ENCODE measurements around the gene PRKCH. TPM values are rescaled to one million over a fixed set of nuclear protein-coding genes. Genes with fewer than 3 reads are reported as not detected.

PRKCH gene
- total RNA-seq, 4 donors from 2014 or later, result 49.5 to 147 (median 59.2) TPM

DNA sequence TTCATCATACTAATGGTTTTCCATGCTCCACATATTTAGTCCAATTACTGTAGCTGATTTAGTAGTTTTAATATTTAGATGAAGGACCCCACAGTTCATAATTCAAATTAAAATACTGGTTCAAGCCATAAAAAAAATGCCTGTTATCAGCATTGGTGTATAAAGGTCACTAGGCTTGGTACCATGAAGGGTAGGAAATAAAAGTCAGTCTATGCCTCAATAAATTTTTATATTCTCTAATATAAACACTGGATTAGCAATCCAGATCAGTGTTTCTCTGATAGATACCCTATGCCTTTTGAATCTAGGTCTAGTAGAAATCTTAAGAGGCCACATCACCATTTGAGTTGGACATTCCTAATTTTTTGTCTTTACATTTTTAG lies 210.7 kb downstream of the PRKCH start:
- peaks cover 36% of the 10 kb centered on the region for H3K4me1 ChIP-seq
- H3K36me3 ChIP-seq, result peaks cover 3% of the 10 kb centered on the region
- H3K27ac ChIP-seq, result no peak overlapping the region
- no peaks in the 10 kb centered on the region for H3K9me3 ChIP-seq
- H3K27me3 ChIP-seq, result no peaks in the 10 kb centered on the region
- DNase-seq (ENCODE audit: low spot score in 2 of 2), result no peak
- TF ChIP-seq, protein P1, sequence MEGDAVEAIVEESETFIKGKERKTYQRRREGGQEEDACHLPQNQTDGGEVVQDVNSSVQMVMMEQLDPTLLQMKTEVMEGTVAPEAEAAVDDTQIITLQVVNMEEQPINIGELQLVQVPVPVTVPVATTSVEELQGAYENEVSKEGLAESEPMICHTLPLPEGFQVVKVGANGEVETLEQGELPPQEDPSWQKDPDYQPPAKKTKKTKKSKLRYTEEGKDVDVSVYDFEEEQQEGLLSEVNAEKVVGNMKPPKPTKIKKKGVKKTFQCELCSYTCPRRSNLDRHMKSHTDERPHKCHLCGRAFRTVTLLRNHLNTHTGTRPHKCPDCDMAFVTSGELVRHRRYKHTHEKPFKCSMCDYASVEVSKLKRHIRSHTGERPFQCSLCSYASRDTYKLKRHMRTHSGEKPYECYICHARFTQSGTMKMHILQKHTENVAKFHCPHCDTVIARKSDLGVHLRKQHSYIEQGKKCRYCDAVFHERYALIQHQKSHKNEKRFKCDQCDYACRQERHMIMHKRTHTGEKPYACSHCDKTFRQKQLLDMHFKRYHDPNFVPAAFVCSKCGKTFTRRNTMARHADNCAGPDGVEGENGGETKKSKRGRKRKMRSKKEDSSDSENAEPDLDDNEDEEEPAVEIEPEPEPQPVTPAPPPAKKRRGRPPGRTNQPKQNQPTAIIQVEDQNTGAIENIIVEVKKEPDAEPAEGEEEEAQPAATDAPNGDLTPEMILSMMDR (IDR thresholded peaks at IDR 0.05), result no peak
- TF ChIP-seq EP300 (IDR thresholded peaks at IDR 0.05), result no peak
- TF ChIP-seq POLR2AphosphoS5 (IDR thresholded peaks at IDR 0.05), result no peak
- TF ChIP-seq POLR2A (IDR thresholded peaks at IDR 0.05), result no peak
- H3K4me3 ChIP-seq, result no peak overlapping the region

DNA sequence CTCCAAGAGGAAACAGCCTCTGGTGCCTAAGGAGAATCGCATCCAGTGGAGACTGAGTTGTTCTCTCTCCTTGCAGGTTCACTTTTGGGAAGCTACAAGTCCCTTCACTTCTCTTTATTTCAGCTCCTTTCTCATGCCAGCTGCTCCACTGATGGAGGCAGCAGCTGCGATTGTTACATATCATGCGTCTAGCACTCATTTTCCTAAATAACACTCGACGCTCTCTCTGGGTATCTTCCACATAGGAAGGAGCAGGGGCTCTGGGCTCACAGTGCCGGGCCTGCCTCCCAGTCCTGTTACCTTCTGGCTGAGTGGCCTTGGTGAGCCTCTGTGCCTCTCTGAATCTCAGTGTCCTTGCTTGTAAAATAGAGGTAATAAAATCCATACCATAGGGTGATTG lies 211.4 kb downstream of the PRKCH start:
- H3K27me3 ChIP-seq, result no peaks in the 10 kb centered on the region
- H3K4me3 ChIP-seq, result no peak overlapping the region
- H3K27ac ChIP-seq, result no peak overlapping the region
- 97% methylated on average over 6 of the region's 6 CpGs for WGBS
- peaks cover 35% of the 10 kb centered on the region for H3K4me1 ChIP-seq
- TF ChIP-seq POLR2A (IDR thresholded peaks at IDR 0.05), result no peak
- no peak for TF ChIP-seq EP300 (IDR thresholded peaks at IDR 0.05)
- TF ChIP-seq POLR2AphosphoS5 (IDR thresholded peaks at IDR 0.05), result no peak
- DNase-seq (ENCODE audit: low spot score in 2 of 2), result no peak
- H3K36me3 ChIP-seq, result peaks cover 3% of the 10 kb centered on the region
- H3K9me3 ChIP-seq, result no peaks in the 10 kb centered on the region

DNA sequence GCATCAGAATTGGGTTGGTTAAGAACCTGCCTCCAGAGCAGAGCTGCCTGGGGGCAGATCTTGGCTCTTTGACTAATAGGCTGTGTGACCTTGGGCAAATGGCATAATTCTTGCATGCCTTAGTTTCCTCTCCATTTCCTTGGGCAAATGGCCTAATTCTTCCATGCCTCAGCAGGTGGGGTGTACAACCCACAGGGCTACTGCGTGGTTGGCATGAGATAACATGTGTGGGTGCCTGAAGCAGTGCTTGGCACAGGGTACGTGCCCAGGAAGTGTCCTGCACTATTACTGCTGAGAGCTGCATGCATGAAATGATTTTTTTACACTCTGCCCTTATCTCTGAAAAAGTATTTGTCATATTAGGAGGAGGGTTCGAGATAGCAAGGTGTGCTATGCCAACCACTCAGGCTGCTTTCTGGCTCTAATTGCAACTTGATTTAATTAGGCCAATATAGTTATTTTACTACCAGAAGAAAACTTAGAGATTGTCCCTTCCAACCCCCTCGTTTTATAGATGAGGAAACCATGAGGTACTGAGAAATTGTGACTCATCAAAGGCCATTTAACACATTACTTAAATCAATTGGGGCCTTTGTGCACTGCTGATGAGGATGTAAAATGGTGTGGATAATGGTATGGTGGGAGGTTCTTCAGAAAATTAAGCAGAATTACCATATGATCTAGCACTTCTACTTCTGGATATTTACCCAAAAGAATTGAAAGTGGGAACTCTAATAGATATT lies 212.3 kb downstream of the PRKCH start:
- Histone ChIP-seq H3K4me1 (peaks cover 42% of the 10 kb centered on the region), H3K27ac (no peak overlapping the region), H3K36me3 (peaks cover under 1% of the 10 kb centered on the region), H3K9me3 (no peaks in the 10 kb centered on the region), H3K4me3 (no peak overlapping the region), H3K27me3 (no peaks in the 10 kb centered on the region)
- DNase-seq (ENCODE audit: low spot score in 2 of 2), result no peak
- WGBS, result 50% methylated on average over 4 of the region's 4 CpGs
- TF ChIP-seq POLR2A (IDR thresholded peaks at IDR 0.05), result no peak
- TF ChIP-seq, protein P1 (IDR thresholded peaks at IDR 0.05), result no peak
- TF ChIP-seq EP300 (IDR thresholded peaks at IDR 0.05), result no peak
- no peak for TF ChIP-seq POLR2AphosphoS5 (IDR thresholded peaks at IDR 0.05)

DNA sequence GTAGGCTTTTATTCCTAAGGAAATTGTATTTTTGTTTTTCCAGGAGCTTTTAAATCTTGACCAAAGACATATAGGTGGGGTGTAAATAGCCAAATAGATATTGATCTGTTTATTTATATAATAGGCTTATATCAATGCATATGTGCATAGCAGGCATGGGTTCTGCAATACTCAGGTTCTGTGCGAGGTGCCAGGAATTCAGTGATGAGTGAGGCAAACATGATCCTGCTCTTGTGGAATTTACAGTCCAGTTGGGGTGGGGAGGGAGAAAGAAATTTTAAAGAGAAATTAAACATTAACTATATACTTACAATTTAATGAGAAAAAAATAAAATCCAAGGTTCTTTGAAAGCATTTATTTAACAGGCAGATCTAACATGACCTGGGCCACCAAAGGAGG lies 213.7 kb downstream of the PRKCH start:
- peaks cover 42% of the 10 kb centered on the region for H3K4me1 ChIP-seq
- 94% methylated on average over 1 of the region's 1 CpG for WGBS
- no peaks in the 10 kb centered on the region for H3K27me3 ChIP-seq
- H3K9me3 ChIP-seq, result no peaks in the 10 kb centered on the region
- no peak overlapping the region for H3K4me3 ChIP-seq
- no peak for DNase-seq (ENCODE audit: low spot score in 2 of 2)
- H3K27ac ChIP-seq, result no peak overlapping the region
- H3K36me3 ChIP-seq, result no peaks in the 10 kb centered on the region
- no peak for TF ChIP-seq EP300 (IDR thresholded peaks at IDR 0.05)
- no peak for TF ChIP-seq POLR2A (IDR thresholded peaks at IDR 0.05)
- no peak for TF ChIP-seq POLR2AphosphoS5 (IDR thresholded peaks at IDR 0.05)
- TF ChIP-seq, protein P1 (IDR thresholded peaks at IDR 0.05), result no peak

DNA sequence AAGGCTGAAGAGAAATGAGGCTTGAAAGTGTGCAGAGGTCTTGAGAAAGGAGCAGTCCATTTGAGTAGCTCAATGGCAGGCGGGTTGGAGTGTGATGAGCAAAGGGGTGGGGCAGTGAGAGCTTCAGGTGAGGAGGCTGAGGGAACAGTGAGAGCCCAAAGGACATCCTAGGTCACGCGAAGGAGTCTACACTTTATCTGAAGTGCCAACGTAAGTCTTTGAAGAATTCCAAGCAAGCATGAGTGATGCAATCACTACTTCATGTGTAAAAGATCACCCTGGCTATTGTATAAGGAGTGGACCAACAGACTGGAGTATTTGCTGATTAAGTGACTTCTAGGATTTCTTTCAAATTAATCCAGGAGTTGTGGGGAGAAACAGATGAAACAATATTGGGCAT lies 214.1 kb downstream of the PRKCH start:
- 94% methylated on average over 4 of the region's 4 CpGs for WGBS
- no peak for DNase-seq (ENCODE audit: low spot score in 2 of 2)
- H3K9me3 ChIP-seq, result no peaks in the 10 kb centered on the region
- no peaks in the 10 kb centered on the region for H3K36me3 ChIP-seq
- peaks cover 42% of the 10 kb centered on the region for H3K4me1 ChIP-seq
- TF ChIP-seq POLR2A (IDR thresholded peaks at IDR 0.05) (no peak), POLR2AphosphoS5 (IDR thresholded peaks at IDR 0.05) (no peak), EP300 (IDR thresholded peaks at IDR 0.05) (no peak)
- TF ChIP-seq, protein P1 (IDR thresholded peaks at IDR 0.05), result no peak
- no peak overlapping the region for H3K27ac ChIP-seq
- H3K4me3 ChIP-seq, result no peak overlapping the region
- H3K27me3 ChIP-seq, result no peaks in the 10 kb centered on the region
